Activated CD4-positive, alpha-beta T cell treated with anti-CD3 and anti-CD28 coated beads, Interleukin-2, amount 10 ng/mL, durations not matched to agents 7 days and 5 days (primary cell): Measurements from ENCODE around the gene TAF1B. TPM values are rescaled to one million over a fixed set of nuclear protein-coding genes. Genes with fewer than 3 reads are reported as not detected.

Source experiments
- CTCF ChIA-PET: fragments of 350-600 bp; sonication (Branson Sonifier 250); formaldehyde crosslinking; loops from one replicate; lab custom pipeline; 2021; ENCODE audit warnings: antibody characterized with exemption; lab: Charles Lee
- POLR2A ChIA-PET: fragments of 350-600 bp; sonication (Branson Sonifier 250); formaldehyde crosslinking; loops from one replicate; lab custom pipeline; 2021; ENCODE audit warnings: antibody characterized with exemption; lab: Charles Lee
- DNase-seq: peaks from one replicate; pipeline ENCODE4 v3.0.0-alpha.2; 2020
- H3K27ac Mint-ChIP-seq: one replicate; pipeline ENCODE4 v1.8.0; 2021; ENCODE audit warnings: mild to moderate bottlenecking, moderate library complexity, mixed read lengths
- H3K27me3 Mint-ChIP-seq: one replicate; pipeline ENCODE4 v1.8.0; 2021; ENCODE audit warnings: mixed read lengths
- H3K36me3 Mint-ChIP-seq: one replicate; pipeline ENCODE4 v1.8.0; 2021; ENCODE audit warnings: low read depth, mixed read lengths
- H3K4me1 Mint-ChIP-seq: one replicate; pipeline ENCODE4 v1.8.0; 2021; ENCODE audit warnings: mixed read lengths
- H3K4me3 Mint-ChIP-seq: one replicate; pipeline ENCODE4 v1.8.0; 2021; ENCODE audit warnings: mild to moderate bottlenecking, moderate library complexity, mixed read lengths
- H3K9me3 Mint-ChIP-seq: one replicate; pipeline ENCODE4 v1.8.0; 2021; ENCODE audit warnings: mixed read lengths
- total RNA-seq, 2 experiments: library from RNA; stranded (reverse); gene quantifications; one replicate each; pipeline ENCODE4 v1.2.3, GENCODE V29; 2021

TAF1B gene
- total RNA-seq, 2 experiments from 2014 or later: 30.6 to 36.2 TPM

- POLR2A ChIA-PET: no interaction called here
These were observed 139.0 kb downstream of the TAF1B start for GRCh38 chr2:9982248-9982647.

GRCh38 chr2:9982891-9983290 is 139.6 kb downstream of the TAF1B start:
- DNase-seq: no peak
- H3K4me1 Mint-ChIP-seq: peaks cover 15% of the 10 kb centered on the region
- no peak overlapping the region for H3K4me3 Mint-ChIP-seq

More at GRCh38 chr2:9982248-9982647, 139.0 kb downstream of the TAF1B start:
- H3K9me3 Mint-ChIP-seq: no peaks in the 10 kb centered on the region
- no peak overlapping the region for H3K4me3 Mint-ChIP-seq
- no peaks in the 10 kb centered on the region for H3K36me3 Mint-ChIP-seq
- no peak overlapping the region for H3K27ac Mint-ChIP-seq
- CTCF ChIA-PET: no interaction called here
- H3K27me3 Mint-ChIP-seq: peaks cover 26% of the 10 kb centered on the region
- DNase-seq: no peak
- peaks cover 15% of the 10 kb centered on the region for H3K4me1 Mint-ChIP-seq

GRCh38 chr2:9983401-9984216 is 140.3 kb downstream of the TAF1B start:
- Mint-ChIP-seq H3K4me1 (peaks cover 15% of the 10 kb centered on the region), H3K27me3 (peaks cover 26% of the 10 kb centered on the region), H3K9me3 (no peaks in the 10 kb centered on the region), H3K27ac (no peak overlapping the region), H3K4me3 (no peak overlapping the region), H3K36me3 (no peaks in the 10 kb centered on the region)
- POLR2A ChIA-PET: interaction anchor here (0.6 to 0.7 kb wide), 2 partner anchors 64 to 499 kb away, joined by 4 read pairs; no protein-coding TSS in a partner anchor
- DNase-seq: no peak
- CTCF ChIA-PET: interaction anchor here (0.5 to 2.1 kb wide), 32 partner anchors 8 to 757 kb away, joined by 3 to 18 read pairs (median 4); partner anchors contain the start of gene ADAM17

More at GRCh38 chr2:9982891-9983290, 139.6 kb downstream of the TAF1B start:
- H3K36me3 Mint-ChIP-seq: no peaks in the 10 kb centered on the region
- H3K27me3 Mint-ChIP-seq: peaks cover 26% of the 10 kb centered on the region
- ChIA-PET CTCF (interaction anchor here (0.5 to 1.7 kb wide), 8 partner anchors 8 to 757 kb away, joined by 3 to 6 read pairs (median 4); no protein-coding TSS in a partner anchor), POLR2A (no interaction called here)
- H3K27ac Mint-ChIP-seq: no peak overlapping the region
- H3K9me3 Mint-ChIP-seq: no peaks in the 10 kb centered on the region

Other genes with a start within 250 kb of the TAF1B start
- gene YWHAQ, start 212.5 kb upstream of the TAF1B start, total RNA-seq: 100 to 1,000 TPM; 308 to 322 TPM
- under 1 TPM; 0.25 to 0.27 TPM for gene GRHL1, start 108.2 kb downstream of the TAF1B start, total RNA-seq
- 1 to 10 TPM; 7.2 to 8.6 TPM for gene KLF11, start 200.1 kb downstream of the TAF1B start, total RNA-seq
- gene CYS1, start 236.9 kb downstream of the TAF1B start, total RNA-seq: under 1 TPM; 0.15 to 0.17 TPM